ENCODE measurements around the gene CBFA2T2. TPM values are rescaled to one million over a fixed set of nuclear protein-coding genes. Genes with fewer than 3 reads are reported as not detected.

Gene CBFA2T2
- total and polyA plus RNA-seq, 2 donors (not counting 3 experiments of a cell fraction or from before 2014, with no cell fraction given), result 10.7 to 12.1 TPM

GRCh38 chr20:33653218-33653899, 163.5 kb downstream of the CBFA2T2 start:
- H3K4me2 ChIP-seq (ENCODE audit: insufficient read depth, low read length), result no peak overlapping the region
- FAIRE-seq, result peak; percentile 86
- POLR2A ChIA-PET, result interaction anchor here (1.1 kb wide), 1 partner anchor 14 kb away, joined by 4 read pairs; no protein-coding TSS in a partner anchor

More at GRCh38 chr20:33653218-33653899, 163.5 kb downstream of the CBFA2T2 start:
- TF ChIP-seq CTCF (IDR thresholded peaks at IDR 0.05; ENCODE audit: extremely low read depth in 1 of 2, insufficient read depth in 1 of 2, low read depth in 1 of 2, low read length in 2 of 2) (peak; percentile 79 to 94), POLR2A (IDR thresholded peaks at IDR 0.05; ENCODE audit: low read depth, low read length) (peak; percentile 41), FOS (IDR thresholded peaks at IDR 0.05; ENCODE audit: borderline replicate concordance, insufficient read depth, low read length) (no peak), EZH2 (IDR thresholded peaks at IDR 0.05; ENCODE audit: borderline replicate concordance, low read depth, low read length, severe bottlenecking) (no peak)
- no TSS peak for BruUV-seq (replicated peaks)
- Histone ChIP-seq H3K9me3 (replicated peaks; ENCODE audit: control insufficient read depth, insufficient read depth, low read length) (no peaks in the 10 kb centered on the region), H3K4me1 (ENCODE audit: control insufficient read depth, extremely low read depth, insufficient read depth, low read length) (no peaks in the 10 kb centered on the region), H3K4me3 (replicated peaks in 1 of 3; ENCODE audit: insufficient read depth in 1 of 3, low read depth in 1 of 3, low read length in 3 of 3) (no peak overlapping the region), H3K36me3 (ENCODE audit: control insufficient read depth in 2 of 2, extremely low read depth in 1 of 2, insufficient read depth in 2 of 2, low read length in 2 of 2) (no peaks in the 10 kb centered on the region), H3K27me3 (ENCODE audit: control insufficient read depth in 2 of 2, insufficient read depth in 2 of 2, low read length in 2 of 2) (no peaks in the 10 kb centered on the region), H3K9me1 (replicated peaks; ENCODE audit: control insufficient read depth, extremely low read depth, insufficient read depth, low read length) (no peaks in the 10 kb centered on the region), H3K79me2 (ENCODE audit: control insufficient read depth, insufficient read depth, low read length) (no peaks in the 10 kb centered on the region), H2AFZ (ENCODE audit: low read depth, low read length) (no peak overlapping the region), H3K9ac (replicated peaks; ENCODE audit: extremely low read depth, insufficient read depth, low read length) (no peak overlapping the region), H3K27ac (ENCODE audit: insufficient read depth, low read depth, low read length) (no peak overlapping the region), H4K20me1 (replicated peaks; ENCODE audit: control insufficient read depth, extremely low read depth, insufficient read depth, low read length) (no peaks in the 10 kb centered on the region)
- dilution Hi-C loops (cut with MboI; ENCODE audit: extremely low pct_ligation_motif_present, low sequenced_read_pairs), result no loop called here
- intact Hi-C loops (cut with micrococcal nuclease), result loop anchor here (1.0 to 5.0 kb wide), 3 partner anchors 136 to 252 kb away; partner anchors contain the start of gene CDK5RAP1
- CTCF ChIA-PET, result interaction anchor here (0.6 to 5.2 kb wide), 39 partner anchors 9 to 416 kb away, joined by 3 to 58 read pairs (median 4); partner anchors contain the start of genes ACTL10, CBFA2T2, SNTA1 and ZNF341
- peak; percentile 67 for DNase-seq (ENCODE audit: low read depth, low spot score)
